ENCODE measurements around the gene CNTNAP2.
"Not testable (repeated sequence)": the region's sequence is repeated elsewhere in the genome, so short reads cannot be mapped to it uniquely, and the experiment has no call there.

CNTNAP2 gene

DNA sequence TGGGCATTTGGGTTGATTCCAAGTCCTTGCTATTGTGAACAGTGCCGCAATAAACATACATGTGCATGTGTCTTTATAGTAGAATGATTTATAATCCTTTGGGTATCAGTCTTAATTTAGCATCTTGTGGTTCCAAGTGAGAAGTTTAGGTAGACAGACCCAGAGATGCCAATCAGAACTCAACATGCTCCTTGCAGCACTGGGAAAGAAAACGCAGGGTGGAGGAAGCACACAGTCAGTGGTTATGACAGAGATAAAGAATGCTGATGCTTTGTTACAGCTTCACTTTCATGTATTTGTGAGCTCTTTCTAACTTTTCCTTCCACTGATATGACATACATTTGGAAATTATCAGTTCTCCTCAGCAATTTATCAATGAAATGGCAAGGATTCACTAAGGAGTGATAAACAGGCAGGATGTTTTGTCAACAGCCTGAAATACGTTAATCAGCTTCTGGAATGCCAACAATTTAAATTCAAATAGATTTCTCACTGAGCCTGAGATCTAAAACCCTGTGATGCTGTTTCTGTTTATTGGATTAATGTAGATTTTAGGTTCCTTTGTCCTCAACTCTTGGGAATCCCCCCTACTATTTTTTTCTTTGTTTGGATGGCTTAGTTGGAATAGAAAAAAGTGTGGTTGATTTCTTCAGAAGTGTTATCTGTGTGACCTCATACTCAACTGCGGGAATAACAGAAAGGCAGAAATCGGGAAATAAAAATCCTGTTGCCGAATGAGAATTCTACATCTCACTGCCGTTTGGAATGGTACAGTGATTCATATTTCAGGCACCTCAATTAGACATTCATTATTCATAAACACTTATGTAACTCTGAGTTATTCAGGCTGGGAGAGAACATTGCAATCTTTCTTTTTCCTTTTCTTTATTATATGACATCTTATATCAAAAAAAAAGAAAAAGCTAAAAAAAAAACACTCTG lies 675.0 kb downstream of the CNTNAP2 start:
- DNase-seq: no peak

DNA sequence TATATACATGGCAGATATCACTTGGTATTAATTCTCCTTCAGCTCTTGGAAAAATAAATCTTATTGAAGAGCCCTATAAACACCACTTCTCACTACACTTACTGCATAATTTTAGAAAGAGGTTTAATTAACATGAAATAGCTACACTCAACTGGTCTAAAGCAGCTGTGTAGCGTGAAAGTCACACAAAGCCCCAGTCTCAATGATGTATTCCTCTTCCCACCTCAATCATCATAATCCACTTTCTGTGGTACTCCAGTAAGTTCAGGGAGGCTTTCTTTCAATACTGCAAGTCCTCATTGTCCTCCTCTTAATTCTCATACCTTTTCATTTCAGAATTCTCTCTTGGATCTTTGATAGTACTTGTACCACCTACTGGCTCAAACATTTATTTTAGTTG lies 688.0 kb downstream of the CNTNAP2 start:
- no peak for DNase-seq

DNA sequence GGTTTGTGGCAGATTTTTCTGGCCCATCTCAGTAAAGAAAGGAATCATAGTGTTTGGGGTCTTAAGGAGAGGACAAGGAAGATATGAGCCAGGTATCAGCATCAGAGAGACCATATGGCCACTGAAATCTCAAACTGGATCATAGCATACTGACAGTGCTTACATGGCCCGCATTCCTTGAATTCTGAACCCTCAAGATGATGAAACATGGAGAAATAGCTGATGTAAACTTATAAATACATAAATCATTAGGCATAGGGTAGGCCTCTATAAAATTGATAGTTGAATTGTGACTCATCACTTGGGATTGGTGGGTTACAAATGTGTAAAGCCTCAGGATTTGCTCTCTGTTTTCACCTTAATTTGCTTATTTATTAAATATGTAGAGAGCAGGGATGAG lies 688.5 kb downstream of the CNTNAP2 start:
- DNase-seq: no peak

DNA sequence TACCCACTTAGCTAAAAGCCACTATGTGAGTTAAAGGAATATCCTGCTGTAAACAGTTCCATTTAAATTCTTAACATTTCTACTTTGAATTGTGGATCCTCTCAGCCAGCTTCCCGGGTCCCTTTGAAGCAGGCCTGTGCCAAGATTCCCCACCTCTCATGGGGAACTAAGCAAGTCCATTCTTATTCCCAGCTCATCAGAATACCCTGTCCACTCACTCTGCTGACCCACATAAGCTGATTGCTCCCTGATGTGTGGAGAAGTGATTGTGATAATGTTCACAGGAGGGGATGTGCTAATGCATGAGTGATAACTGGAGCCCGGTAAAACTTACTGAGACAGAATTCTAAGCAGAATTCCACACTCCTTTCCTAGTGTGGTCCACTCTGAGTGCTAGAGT lies 709.7 kb downstream of the CNTNAP2 start:
- no peak for DNase-seq

DNA sequence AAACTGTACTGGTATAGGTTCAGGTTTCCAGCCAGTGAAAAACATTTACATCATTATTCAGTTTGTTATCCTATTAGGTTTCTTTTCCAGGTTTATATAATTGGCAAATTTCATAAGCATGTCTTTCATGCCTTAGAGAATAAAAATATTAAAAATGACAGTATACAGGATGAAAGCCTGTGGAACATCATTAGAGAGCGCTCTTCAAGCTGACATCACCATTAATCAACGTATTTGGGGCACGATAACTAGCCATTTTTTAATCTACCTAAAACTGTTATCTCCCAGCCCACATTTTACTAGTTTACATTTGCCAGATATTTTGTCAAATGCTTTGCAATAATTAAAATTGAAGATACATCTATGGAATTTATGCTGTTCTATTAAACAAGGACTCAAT lies 714.1 kb downstream of the CNTNAP2 start:
- DNase-seq: no peak

DNA sequence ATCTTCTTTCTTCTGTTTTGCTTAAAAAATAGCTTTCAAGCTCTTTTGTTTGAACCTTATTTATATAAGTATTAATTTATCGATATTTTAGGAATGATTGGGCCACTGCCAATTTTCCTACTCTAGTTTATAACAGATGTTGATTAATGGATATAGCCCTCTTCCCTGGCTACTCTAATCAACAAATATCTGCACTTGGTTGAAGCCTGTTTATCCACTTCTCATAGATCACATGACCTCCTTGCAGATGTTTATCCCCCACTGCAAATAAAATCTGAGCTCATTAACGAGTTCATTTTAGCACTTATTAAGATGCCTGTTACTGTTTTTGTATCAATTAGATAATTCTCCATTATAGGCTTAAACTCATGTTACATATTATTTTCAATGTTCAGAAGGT lies 715.3 kb downstream of the CNTNAP2 start:
- DNase-seq: no peak

DNA sequence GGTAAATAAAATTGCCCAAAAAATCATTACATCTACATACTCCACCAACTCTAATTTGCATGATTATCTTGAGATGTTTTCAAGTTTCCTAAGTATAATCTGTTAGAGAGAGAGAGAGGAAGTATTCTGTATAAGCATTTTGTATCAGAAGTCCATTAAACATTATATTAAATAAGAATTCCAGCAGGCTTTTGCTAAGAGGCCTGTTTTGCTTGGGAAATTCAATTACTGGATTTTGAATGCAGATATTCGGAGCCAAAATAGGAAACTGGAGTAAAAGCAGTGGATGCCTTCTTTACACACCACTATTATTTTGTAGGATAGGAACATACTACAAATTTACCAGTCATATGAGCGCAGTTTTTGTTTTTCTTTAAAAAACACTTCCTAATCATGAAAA lies 727.8 kb downstream of the CNTNAP2 start:
- DNase-seq: no peak

DNA sequence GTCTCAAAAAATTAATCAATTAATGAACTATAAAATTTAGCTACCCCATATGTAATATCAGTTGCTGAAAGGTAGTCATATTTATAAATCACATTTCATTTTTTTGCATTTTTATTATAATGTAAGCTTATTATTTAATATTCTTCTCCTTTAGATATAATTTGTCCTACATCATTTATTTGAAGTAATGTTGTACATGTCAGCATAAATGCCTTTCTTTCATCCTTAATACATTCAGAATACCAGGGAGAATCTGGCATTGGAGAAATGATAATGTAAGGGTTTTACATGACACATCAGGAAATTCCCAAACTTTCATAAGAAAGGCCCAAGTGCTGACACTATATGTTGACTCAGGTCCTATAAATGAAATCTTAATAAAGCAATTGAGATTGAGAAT lies 742.1 kb downstream of the CNTNAP2 start:
- no peak for DNase-seq

DNA sequence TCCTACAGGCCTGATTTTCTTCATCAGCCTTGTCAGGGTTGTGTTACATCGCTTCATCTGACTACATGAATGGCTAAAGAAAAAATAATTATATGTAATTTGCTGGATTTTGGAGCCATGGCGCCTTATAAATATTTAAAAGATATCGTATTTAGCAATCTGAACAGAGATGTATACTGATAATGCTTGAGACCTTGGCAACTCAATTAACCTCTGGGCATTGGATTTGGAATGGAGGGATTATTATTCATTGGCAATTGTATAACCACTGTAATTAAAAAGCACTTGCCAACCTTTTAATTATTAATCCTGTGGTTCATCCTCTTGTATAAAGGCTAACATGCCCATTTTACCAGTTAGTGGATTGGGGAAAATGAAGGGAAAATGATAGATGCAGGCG lies 745.1 kb downstream of the CNTNAP2 start:
- DNase-seq: no peak

DNA sequence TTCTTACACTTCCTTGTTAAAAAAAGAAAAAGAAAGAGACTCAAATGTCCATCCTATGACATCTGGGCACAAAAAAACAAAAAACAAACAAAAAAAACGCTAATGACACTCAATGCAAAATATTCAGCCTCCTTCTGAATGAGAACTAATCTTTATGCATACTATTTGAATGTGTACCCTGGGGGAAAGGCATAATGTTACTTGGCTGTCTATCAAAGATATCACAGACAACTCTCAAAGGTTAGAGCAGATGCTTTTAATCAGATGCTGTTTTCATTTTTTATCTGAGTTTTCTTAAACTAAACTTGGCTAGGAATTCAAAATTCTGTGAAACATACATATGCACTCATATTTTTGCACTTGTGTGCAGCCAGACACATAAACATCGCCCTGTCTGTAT lies 745.8 kb downstream of the CNTNAP2 start:
- DNase-seq: no peak

DNA sequence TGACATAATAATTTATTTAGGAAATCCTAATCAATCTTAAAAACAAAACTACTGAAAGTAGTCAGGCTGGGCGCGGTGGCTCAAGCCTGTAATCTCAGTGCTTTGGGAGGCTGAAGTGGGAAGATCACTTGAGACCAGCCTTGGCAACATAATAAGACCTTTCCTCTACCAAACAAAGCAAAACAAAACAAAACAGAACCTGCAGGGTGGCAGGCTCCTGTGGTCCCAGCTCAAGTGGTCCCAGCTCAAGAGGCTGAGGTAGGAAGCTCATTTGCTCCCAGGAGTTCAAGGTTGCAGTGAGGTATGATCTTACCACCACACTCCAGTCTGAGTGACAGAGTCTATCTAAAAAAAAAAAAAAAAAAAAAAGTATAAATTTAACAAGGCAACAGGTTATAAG lies 748.0 kb downstream of the CNTNAP2 start:
- no peak for DNase-seq

DNA sequence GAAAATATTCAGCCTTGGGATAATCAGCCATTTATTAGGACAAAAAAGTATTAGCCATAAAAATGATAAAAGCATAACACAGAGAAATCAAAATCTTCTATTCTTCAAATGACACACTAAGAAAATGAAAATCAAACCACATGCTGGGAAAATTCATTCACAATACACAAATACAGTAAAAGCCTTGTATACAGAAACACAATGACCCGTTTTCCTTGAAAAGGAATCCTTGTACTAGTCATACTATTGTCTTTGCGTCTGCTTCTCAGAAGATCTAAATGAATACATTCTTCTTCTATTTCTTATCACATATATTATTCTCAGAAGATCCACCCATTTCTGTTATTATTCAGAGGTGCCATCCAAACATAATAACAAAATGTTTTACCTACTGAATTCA lies 749.1 kb downstream of the CNTNAP2 start:
- no peak for DNase-seq

DNA sequence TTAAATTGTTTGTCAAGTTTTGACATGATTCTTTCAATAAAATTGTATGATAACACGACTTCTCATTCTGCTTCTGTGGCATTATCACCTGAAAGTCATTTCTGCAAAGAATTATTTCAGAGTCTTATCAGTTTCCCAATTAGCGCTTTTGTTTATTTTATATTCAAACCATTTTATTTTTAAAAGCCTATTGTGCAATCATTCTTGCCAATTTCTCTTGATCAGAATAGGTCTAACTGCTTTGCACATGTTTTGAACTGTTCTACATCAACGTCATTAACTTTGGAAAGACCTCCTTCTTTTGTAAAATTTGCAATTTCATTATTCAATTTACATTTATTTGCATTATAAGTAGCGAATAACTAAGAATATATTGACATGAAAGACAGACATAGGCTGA lies 758.1 kb downstream of the CNTNAP2 start:
- DNase-seq: no peak

DNA sequence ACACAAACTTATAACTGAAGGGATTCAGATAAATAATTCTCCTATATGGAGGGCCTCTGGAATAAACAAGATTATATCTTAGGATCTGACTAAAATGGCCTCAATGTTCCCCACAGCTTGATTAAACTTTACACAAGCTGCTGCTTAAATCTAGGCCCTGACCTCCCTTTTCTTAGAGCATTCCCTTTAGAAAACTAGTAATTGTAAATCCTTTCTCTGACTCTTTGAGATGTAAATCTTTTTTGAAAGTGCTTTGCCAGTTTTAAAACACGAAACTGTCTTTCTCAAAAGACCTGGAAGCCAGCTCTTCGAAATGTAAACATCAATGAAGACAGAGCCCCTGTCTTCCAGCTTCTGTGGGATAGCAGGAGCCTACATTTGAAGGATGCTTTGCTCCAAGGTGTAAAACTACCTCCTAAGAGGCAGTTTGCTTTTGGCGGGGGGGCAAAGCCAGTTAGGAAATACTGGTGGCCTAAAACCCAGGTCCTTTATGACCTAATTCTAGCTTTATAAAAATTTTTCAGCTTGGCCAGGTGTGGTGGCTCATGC lies 758.7 kb downstream of the CNTNAP2 start:
- no peak for DNase-seq

DNA sequence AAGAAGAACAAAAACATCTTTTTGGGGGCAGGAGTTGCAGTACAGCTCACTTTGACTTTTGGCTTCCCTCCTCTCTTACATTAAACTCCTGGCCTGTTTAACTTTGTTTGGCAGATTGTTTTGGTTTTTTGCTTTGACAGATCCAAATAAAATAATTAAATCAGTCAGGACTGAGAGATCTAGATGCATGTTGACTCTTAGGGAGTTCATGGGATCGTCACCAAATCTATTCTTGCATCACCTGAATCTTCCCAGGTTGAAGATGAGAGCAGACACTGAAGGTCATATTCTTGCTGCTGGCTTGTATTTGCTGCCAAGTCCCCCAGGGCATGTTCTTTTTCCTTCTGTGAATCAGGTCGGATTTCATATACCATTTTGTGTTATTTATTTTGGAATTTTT lies 759.4 kb downstream of the CNTNAP2 start:
- no peak for DNase-seq

DNA sequence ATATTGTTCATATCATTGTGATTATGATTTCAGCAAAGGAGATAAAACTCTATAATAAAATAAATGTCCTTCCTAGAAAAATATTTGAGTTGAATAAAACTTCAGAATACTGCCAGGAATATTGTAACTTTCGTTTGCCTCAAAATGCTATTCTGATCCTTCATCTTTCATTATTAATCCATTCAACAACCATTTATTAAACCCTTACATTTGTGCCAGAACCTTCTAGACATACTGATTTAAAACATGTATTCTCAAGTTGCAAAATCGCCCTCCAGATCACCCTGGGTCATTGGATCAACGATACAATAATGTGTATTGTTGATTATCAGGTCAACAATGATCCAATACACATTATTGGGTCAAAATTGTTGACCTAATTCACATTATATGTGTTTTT lies 759.8 kb downstream of the CNTNAP2 start:
- no peak for DNase-seq

DNA sequence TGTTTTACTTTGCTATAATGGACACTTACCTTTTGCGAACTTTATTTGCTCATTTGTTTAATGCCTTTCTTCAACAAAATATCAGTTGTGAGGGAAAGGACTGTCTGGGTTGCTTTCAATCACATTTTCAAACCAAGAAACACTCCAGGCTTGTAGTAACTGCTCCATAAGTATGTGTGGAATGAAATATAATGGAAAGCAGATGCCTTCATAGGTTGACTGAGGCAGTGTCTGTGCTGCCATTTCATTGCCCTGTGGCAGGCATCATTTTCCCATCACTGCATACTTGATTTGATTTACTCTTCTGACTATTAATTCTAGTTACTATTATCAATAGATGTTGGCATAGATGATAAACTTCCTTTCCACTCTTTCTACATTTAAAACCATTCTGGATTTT lies 762.3 kb downstream of the CNTNAP2 start:
- no peak for DNase-seq

DNA sequence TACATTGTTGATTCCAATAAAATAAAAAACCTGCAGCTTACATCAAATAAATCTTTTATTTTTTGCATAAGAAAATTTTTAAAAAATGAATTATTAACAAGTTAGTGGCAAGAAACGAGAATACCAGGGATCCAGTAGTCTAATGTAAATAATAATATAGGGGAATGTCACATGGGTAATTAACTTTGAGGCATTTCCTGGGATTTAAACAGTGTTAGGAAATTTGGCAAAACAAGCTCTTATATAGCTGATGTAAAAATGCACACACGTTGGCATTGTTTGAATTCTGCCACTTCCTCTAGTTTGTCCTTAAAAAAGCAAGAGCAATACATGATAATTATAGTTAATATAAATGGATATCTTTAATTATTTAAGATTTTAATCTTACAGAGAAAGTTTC lies 768.6 kb downstream of the CNTNAP2 start:
- no peak for DNase-seq

DNA sequence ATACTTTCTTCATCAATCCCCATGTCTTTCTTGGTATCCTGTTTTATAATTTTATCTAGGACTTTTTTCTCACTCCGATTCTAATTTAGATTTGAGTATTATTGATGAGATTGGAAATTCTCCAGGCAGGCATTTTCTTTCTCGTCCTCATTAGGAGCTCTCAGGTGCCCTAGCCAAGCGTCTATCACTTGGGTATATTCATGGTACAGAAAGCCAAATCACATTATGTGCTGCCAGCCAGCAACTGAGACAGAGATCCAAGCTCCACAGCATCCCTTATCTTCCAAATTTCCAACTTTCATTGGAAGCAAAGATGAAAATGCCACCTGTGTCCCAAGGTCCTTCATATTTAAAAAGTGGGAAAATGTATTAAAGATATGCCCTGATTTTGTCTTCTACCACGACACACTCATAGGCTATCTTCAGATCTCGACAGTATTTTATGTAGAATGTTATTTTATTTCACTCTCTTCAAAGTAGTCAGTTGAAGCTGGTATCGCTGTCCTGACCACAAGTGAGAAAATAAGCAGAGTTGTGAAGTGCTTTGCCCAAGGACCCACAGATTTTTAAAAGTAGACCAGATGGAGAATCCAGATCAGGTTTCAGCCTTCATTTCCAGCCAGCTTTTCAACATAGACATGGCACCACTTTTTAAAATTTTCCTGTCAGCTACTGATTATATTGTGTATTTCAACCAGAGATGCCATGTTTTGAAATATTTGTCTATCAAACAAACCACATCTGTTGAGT lies 773.4 kb downstream of the CNTNAP2 start:
- DNase-seq: no peak

DNA sequence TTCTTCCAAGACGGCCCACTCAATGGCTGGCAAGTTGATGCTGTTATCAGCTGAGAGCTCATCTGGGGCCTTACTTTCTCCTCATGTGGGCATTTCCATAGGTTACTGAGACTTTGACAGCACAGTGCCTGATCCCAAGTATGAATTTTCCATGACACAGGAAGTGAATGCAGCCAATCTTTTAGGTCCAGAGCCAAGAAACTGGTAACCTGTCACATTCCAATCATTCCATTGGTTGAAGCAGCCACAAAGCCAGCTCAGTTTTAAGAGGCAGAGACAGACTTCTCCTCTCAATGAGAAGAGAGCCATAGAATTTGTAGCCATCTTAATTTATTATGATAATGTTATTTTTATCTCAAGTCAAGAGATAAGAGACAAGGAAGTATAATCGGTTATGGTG lies 775.5 kb downstream of the CNTNAP2 start:
- DNase-seq: no peak

DNA sequence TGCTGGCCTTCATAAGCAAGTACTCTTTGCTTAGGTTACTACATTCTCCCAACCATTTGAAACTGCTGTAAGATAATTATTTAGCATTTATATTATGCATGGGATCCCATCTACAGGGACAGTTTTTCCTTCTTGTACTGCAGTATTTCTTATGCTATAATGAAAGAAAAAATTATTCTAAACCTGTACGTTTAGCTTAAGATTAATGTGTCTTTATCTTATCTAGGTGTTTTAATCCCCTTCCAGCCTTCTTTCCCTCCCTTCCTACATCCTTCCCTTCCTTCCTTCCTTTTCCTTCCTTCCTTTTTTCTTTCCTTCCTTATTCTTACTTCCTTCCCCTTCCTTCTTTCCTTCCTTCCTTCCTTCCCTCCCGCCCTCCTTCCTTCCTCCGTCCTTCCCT lies 778.3 kb downstream of the CNTNAP2 start:
- DNase-seq: no peak

DNA sequence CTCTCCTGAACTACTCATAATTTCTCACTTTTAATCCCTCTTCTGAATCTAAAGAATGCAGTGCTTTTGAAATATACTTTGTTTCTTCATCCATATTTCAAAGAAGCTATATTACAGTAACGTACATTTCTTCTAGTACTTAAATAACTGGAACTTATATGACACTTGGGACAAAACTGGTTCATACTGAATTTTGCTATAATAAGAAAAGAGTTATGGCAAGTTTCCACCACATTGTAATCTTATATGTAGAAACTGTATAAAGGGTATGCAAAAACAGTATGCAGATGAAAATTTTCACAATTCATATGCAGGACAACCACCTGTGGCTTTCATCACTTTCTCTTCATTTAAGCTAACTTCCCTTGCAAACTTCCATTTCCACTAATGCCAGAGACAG lies 785.7 kb downstream of the CNTNAP2 start:
- no peak for DNase-seq

DNA sequence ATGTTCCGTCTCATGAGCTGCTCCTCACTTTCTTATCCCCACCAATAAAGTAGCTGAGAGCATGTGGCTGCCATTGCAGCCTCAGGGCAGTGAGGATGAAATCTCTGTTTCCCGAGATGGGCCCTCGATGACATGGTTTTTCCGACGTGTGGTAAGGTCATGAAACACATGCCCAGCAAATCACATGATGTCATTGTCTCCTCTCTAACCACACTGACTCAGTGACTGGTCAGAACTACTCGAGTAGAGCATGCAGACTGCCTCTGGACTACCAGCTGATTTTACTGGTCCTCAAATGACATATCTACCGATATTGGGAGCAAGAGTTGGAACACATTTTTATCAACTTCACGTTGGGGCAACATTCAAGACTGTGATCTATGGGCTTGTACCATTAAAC lies 786.1 kb downstream of the CNTNAP2 start:
- peak; percentile 29 for DNase-seq

DNA sequence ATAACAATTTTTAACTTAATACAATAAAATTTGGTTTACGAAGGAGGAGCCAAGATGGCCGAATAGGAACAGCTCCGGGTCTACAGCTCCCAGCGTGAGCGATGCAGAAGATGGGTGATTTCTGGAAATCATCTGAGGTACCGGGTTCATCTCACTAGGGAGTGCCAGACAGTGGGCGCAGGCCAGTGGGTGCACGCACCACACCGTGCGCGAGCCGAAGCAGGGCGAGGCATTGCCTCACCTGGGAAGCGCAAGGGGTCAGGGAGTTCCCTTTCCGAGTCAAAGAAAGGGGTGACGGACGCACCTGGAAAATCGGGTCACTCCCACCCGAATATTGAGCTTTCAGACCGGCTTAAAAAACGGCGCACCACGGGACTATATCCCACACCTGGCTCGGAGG lies 789.1 kb downstream of the CNTNAP2 start:
- not testable (repeated sequence) for DNase-seq
